Mucosa of descending colon (tissue), 3 donors: ENCODE data around the gene PPP6R2. TPM values are rescaled to one million over a fixed set of nuclear protein-coding genes. Genes with fewer than 3 reads are reported as not detected.

Source experiments
- ATAC-seq: fragments of 200-7000 bp; cut with Tn5 transposase; one replicate; pipeline ENCODE4 v1.9.1; 2020; ENCODE audit warnings: mild to moderate bottlenecking, moderate library complexity
- DNase-seq, 3 donors: peaks; one replicate each; pipeline ENCODE4 v3.0.0-alpha.2; 2020
- H3K36me3 ChIP-seq: fragments of 200-600 bp; one replicate; pipeline ENCODE4 v1.8.0; 2021; ENCODE audit warnings: low read depth, mild to moderate bottlenecking
- H3K4me1 ChIP-seq: fragments of 200-600 bp; one replicate; pipeline ENCODE4 v1.8.0; 2021; ENCODE audit warnings: low read depth, mild to moderate bottlenecking
- H3K4me3 ChIP-seq: fragments of 200-600 bp; one replicate; pipeline ENCODE4 v1.8.0; 2021; ENCODE audit warnings: mild to moderate bottlenecking
- H3K9me3 ChIP-seq: fragments of 200-600 bp; one replicate; pipeline ENCODE4 v1.8.0; 2021; ENCODE audit warnings: mild to moderate bottlenecking
- intact Hi-C, 2 donors: fragments of 100-400 bp; cut with DNase I in 1 of 2; cut with micrococcal nuclease in 1 of 2; formaldehyde crosslinking; loops; one replicate each; pipeline versions ENCODE4 v1.11.0 to v1.11.1; 2022; cut with DNase I, micrococcal nuclease
- total RNA-seq, 3 donors: library from RNA; stranded (reverse); fragmentation: NEBNext Ultra II Directional in 2 of 3; extraction: Animal tissue kit (Norgen Biotek cat#: 25700) in 2 of 3; gene quantifications; one replicate each; pipeline versions ENCODE4 v1.2.1 to v1.2.4, GENCODE V29; 2021 to 2023
- TF ChIP-seq, protein P1 (sequence below): fragments of 200-600 bp; IDR thresholded peaks from one replicate; pipeline ENCODE4 v1.8.0; 2022; ENCODE audit warnings: antibody characterized with exemption, mild to moderate bottlenecking
- donor health status: DM: no; HTN: no; CAD: no; lungs with moderate emphysema.
- donor health status: DM: no; HTN: no; CAD: no.
- donor health status: DM: no; HTN: yes; CAD: no.

The PPP6R2 gene
- total RNA-seq, 3 donors from 2014 or later, result 54.3 to 61.7 (median 58.8) TPM

DNA sequence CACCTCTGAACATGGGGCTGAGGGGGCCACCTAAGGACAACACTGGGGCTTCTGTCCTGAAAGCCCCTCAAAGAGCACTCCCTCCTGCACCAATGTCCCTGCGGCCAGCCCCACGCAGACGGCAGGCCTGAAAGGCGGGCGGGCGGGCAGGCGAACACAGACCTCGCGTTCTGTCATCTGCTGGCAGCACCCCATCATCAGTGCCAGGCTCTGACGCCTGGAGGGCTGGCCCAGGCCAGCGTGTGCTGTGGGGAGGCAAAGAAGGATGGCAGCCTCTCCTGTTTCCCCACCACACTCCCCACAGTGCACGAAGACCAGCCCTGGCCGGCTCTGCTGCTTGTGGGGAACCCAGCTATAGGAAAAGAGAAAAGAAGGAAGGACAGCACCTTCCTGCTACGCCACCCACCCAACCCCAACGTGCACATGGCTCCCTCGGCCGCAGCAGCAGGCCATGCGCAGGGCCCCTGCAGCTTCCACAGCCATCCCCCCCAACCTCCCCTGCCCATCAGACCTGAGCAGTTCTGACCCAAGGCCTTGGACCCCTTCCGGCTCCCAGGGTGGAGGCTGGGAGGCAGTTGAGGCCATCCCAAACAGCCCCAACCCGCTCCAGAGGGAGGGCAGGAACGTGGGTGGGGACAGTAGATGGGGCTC lies 128.2 kb downstream of the PPP6R2 start:
- DNase-seq (peak in 1 of 3 donors; percentile 57), ATAC-seq (no peak)
- TF ChIP-seq, protein P1, sequence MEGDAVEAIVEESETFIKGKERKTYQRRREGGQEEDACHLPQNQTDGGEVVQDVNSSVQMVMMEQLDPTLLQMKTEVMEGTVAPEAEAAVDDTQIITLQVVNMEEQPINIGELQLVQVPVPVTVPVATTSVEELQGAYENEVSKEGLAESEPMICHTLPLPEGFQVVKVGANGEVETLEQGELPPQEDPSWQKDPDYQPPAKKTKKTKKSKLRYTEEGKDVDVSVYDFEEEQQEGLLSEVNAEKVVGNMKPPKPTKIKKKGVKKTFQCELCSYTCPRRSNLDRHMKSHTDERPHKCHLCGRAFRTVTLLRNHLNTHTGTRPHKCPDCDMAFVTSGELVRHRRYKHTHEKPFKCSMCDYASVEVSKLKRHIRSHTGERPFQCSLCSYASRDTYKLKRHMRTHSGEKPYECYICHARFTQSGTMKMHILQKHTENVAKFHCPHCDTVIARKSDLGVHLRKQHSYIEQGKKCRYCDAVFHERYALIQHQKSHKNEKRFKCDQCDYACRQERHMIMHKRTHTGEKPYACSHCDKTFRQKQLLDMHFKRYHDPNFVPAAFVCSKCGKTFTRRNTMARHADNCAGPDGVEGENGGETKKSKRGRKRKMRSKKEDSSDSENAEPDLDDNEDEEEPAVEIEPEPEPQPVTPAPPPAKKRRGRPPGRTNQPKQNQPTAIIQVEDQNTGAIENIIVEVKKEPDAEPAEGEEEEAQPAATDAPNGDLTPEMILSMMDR, result no peak
- H3K9me3 ChIP-seq, result no peaks in the 10 kb centered on the region
- intact Hi-C loops, result no loop called here
- H3K4me3 ChIP-seq, result no peak overlapping the region
- H3K36me3 ChIP-seq, result peaks cover 9% of the 10 kb centered on the region
- peaks cover 56% of the 10 kb centered on the region for H3K4me1 ChIP-seq

DNA sequence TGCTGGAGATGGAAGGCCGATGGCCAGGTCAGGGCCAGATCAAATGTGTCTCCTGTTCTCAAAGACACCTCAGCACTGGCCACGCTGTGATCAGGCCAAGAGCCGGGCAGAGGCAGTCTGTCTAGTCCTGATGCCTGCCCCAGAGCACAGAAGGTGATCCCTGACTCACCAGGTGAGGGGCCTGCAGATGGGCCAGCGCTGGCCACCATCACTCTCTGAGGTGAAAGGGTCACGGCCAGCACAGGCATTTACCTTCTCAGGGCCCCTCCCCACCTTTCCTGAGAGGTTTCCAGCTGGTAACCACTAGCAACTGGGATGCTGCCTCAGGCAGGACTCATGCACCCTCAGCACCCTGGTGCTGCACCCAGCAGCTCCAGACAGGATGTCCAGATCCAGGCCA lies 128.8 kb downstream of the PPP6R2 start:
- peaks cover 56% of the 10 kb centered on the region for H3K4me1 ChIP-seq
- no peak overlapping the region for H3K4me3 ChIP-seq
- H3K9me3 ChIP-seq, result no peaks in the 10 kb centered on the region
- TF ChIP-seq, protein P1, result no peak
- ATAC-seq (no peak), DNase-seq (peak in 1 of 3 donors; percentile 52)
- H3K36me3 ChIP-seq, result peaks cover 3% of the 10 kb centered on the region
- intact Hi-C loops, result no loop called here

DNA sequence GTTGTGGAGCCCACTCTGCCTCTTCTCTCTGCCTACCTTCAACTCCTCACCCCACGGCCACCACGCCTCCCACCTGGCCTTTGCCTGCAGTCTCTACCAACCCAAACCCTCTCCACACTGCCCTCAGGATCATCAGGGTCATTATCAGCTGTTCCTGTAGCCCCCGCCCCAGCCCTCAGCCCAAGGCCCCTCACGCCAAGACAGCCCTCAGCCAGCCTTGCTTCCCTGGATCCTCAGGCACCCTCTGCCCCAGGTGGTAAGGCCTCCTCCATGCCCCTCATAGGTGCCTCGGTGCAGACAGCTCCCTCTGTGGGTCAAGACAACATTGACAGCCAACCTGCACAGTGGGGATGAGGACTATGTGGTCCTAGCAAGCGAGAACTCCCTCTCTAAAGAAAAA lies 130.0 kb downstream of the PPP6R2 start:
- Histone ChIP-seq H3K4me1 (peaks cover 56% of the 10 kb centered on the region), H3K9me3 (no peaks in the 10 kb centered on the region), H3K4me3 (no peak overlapping the region), H3K36me3 (no peaks in the 10 kb centered on the region)
- ATAC-seq, result no peak
- intact Hi-C loops, result no loop called here
- TF ChIP-seq, protein P1, result no peak
- peak in 2 of 3 donors; percentile 33 to 58 for DNase-seq

DNA sequence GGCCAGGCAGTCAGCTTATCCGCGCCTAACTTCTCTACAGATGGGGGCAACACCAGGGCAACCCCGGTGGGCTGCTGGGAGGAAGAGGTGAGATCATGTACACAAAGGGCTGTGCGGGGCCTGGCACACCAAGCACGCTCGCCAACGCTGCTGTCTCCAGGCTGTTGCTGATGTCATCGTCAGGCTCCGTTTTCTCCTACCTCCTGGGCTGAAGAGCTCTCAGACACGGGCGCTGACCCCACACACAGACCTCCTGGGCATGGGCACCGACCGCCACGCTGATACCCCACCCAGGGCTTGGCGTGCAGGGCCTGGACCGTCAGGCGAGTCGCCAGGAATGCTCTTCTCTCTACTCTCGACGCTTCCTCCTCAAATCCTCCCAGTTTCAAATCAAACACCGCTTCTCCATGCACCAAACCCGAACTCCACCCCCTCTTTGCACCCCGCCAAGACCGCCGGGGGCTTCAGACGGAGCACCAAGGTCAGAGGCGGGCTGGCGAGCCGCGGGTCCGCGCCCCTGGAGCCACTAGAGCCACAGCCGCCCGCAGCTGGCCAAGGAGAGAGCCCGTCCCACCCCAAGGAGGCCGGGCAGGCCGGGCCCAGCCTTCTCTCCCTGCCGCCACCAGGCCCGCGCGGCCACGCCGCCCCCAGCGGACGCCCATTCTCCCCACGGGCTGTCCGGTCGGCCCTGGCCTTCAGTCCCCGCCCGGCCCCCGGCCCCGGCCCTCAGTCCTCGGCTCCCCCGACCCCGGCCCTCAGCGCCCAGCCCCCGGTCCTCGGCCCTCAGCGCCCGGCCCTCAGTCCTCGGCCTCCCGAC lies 130.9 kb downstream of the PPP6R2 start:
- Histone ChIP-seq H3K4me3 (peak overlapping the region; percentile 95), H3K4me1 (peaks cover 52% of the 10 kb centered on the region), H3K36me3 (no peaks in the 10 kb centered on the region), H3K9me3 (no peaks in the 10 kb centered on the region)
- DNase-seq (peak; percentile 44 to 71 (median 70)), ATAC-seq (peak; percentile 32)
- TF ChIP-seq, protein P1, result no peak
- intact Hi-C loops, result no loop called here

DNA sequence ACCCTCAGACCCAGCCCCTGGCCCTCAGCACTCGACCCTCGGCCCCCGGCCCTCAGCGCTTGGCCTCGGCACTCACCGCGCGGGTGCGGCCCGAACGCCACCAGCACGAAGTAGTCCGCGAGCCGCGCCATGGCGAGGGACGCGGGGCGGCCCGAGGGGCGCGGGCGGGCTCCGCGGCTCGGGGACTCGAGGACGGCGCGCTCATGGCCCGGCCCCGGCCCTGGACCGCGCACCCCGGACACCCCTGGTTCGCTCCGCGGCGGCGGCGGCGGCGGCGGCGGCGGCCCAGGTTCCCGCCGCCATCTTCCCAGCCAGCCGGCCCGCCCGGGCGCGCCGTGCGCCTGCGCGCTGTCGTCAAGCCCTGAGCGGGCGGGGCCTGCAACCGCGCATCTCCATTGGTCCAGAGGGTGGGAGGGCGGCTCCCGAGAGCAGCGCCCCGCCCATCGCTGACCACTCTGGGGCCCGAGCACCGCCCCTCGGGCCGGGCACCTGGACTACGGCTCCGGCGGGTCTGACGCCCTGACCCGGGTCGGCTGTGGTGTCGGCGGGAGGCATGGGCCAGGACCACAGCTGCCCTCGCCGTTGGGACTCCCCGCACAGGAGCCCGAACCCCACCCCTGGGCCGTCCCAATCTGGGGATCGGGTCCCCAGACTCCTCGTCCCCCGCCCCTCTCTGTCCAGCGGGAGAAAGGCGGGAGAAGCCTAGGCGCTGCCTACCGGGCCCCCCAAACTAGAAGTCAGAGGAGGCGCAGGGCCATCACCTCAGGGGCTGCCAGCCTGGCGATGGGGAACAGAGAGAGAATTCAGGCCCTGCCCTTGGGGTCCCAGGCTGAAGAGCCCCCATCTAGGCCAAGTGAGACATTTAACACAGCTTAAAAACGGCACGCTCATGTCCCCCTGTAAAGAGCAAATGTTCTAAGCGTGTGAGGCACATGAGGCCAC lies 131.9 kb downstream of the PPP6R2 start, which contains the start of gene SBF1:
Gene SBF1 (minus strand): TSS at position 326 of the 942 bp plus-strand sequence. CDS start 195 bp downstream, at position 131.
- Histone ChIP-seq H3K4me1 (peaks cover 43% of the 10 kb centered on the region), H3K9me3 (no peaks in the 10 kb centered on the region), H3K36me3 (no peaks in the 10 kb centered on the region), H3K4me3 (peak within 1 kb of the TSS; percentile 95)
- intact Hi-C loops, result no loop called here
- ATAC-seq (peak; percentile 81), DNase-seq (peak; percentile 93 to 95 (median 93))
- TF ChIP-seq, protein P1, result no peak
